ENCODE data around the gene NEUROD2.

NEUROD2 gene

GRCh38 chr17:39580082-39580468 is 27.6 kb downstream of the NEUROD2 start:
- DNase-seq (ENCODE audit: low read depth) = no peak
- H3K4me3 ChIP-seq (ENCODE audit: low read depth, low read length) = no peak overlapping the region
- TF ChIP-seq POLR2A (IDR thresholded peaks at IDR 0.05; ENCODE audit: extremely low read depth, insufficient read length) (no peak), MYC (IDR thresholded peaks at IDR 0.05; ENCODE audit: low read depth, low read length) (no peak), CTCF (IDR thresholded peaks at IDR 0.05; ENCODE audit: low read depth, low read length) (no peak)
- TF ChIP-seq, protein P1, sequence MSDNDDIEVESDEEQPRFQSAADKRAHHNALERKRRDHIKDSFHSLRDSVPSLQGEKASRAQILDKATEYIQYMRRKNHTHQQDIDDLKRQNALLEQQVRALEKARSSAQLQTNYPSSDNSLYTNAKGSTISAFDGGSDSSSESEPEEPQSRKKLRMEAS (IDR thresholded peaks at IDR 0.05; ENCODE audit: low read depth, low read length) = no peak

DNA sequence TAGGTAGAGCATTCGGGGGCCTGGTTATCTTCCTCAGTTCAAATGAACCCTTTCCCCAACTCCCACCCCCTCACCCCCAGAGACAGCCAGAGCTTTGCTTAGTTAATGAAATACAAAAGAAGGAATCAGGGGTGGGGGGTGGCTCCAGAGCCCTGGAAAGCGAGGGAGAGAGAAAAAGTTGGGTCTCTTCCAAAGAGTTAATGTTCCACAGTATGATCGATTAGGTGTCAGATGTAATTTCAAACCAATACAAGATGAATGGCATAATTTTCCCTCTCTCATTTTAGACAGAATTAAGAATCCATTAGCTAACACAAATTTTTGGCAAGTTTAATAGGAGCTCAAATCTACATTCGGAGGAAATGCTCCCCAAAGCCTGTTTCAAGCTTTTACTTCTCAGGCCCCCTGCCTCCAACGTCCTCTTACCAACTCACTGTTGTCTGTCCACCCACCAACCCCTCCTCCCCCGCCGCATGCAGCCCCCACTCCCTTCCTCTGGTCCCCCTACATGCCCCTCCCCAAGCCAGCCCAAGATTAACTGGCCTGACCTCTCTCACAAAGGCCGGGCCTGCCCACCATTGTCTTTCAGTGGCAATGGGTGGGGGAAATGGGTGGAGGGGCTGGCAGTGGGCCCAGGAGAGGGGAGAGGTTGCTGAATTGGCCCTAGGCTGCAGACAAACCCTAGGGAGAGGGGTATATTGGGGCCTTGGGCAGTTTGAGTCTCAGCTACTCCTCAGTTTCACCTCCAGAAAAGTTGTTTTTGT is 28.2 kb downstream of the NEUROD2 start:
- H3K4me3 ChIP-seq (ENCODE audit: low read depth, low read length) = no peak overlapping the region
- no peak for DNase-seq (ENCODE audit: low read depth)
- TF ChIP-seq CTCF (IDR thresholded peaks at IDR 0.05; ENCODE audit: low read depth, low read length) = no peak
- TF ChIP-seq POLR2A (IDR thresholded peaks at IDR 0.05; ENCODE audit: extremely low read depth, insufficient read length) = no peak
- TF ChIP-seq, protein P1 (IDR thresholded peaks at IDR 0.05; ENCODE audit: low read depth, low read length) = no peak

DNA sequence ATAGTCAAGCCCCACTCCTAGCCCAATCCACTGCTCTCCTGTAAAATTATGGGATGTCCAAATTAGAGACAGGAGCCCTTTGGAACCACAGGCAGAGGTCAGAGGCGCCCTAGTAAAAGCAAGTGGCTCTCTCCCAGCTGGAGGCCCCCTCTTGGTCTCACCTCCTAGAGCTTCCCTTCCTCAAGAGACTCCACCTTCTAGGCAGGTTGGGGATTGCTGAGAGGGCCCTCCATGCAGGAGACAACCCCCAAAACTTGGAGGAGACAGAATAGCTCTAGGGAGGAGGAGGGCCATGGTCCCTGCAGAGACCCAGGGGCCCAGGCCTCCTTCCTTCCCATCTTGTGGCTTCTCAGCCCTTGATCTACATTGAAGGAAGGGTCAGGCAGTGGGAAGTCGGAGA is 29.4 kb downstream of the NEUROD2 start:
- no peak overlapping the region for H3K4me3 ChIP-seq (ENCODE audit: low read depth, low read length)
- DNase-seq (ENCODE audit: low read depth) = no peak
- TF ChIP-seq, protein P1 (IDR thresholded peaks at IDR 0.05; ENCODE audit: low read depth, low read length) = no peak
- TF ChIP-seq MYC (IDR thresholded peaks at IDR 0.05; ENCODE audit: low read depth, low read length) (no peak), POLR2A (IDR thresholded peaks at IDR 0.05; ENCODE audit: extremely low read depth, insufficient read length) (no peak), CTCF (IDR thresholded peaks at IDR 0.05; ENCODE audit: low read depth, low read length) (no peak)

- TF ChIP-seq MYC (IDR thresholded peaks at IDR 0.05; ENCODE audit: low read depth, low read length) (no peak), CTCF (IDR thresholded peaks at IDR 0.05; ENCODE audit: low read depth, low read length) (peak; percentile 68), POLR2A (IDR thresholded peaks at IDR 0.05; ENCODE audit: extremely low read depth, insufficient read length) (no peak)
- TF ChIP-seq, protein P1 (IDR thresholded peaks at IDR 0.05; ENCODE audit: low read depth, low read length) = no peak
- H3K4me3 ChIP-seq (ENCODE audit: low read depth, low read length) = no peak overlapping the region
- DNase-seq (ENCODE audit: low read depth) = peak; percentile 57
Observed at GRCh38 chr17:39576187-39576586, 31.5 kb downstream of the NEUROD2 start.

DNA sequence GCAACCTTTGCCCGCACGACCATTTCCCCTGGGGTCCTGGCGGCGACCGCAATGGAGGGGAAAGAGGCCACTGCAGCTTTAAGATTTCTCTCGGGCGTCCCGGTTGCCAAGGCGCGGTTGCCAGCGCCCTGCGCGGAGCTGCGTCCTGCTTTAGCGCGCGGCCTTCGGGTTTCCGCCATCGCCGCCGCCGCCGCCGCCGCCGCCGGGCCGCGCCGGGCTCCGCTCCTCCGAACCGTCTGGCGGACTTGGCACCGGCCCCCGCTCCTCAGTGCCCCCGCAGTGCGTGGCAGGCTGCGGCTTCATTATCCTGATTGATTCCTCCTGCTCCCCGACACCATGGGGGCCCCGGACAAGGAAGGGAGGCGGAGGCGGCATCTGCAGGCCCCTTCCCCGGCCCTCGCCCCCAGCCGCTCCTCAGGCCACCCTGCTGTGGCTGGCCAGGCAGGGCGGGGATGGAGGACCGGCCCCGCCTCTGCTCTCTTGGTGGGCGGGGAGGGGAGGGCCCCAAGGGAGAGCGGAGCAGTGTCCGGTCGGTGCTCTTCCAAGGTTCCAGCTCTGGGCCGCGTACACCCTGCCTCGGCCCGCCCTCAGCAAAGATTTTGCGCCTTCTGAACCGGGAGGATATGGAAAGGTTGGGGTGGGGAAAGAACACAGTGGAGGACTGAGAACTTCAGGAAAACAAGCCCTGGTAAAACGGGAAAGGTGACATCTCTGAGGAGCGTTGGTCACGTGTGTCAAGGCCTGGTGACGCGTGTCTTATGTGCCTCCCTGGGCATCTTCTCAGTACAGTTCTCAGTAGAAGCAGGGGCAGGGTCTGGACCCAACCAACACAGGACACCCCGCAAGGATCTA is 34.0 kb downstream of the NEUROD2 start:
- TF ChIP-seq CTCF (IDR thresholded peaks at IDR 0.05; ENCODE audit: low read depth, low read length) (no peak), POLR2A (IDR thresholded peaks at IDR 0.05; ENCODE audit: extremely low read depth, insufficient read length) (no peak), MYC (IDR thresholded peaks at IDR 0.05; ENCODE audit: low read depth, low read length) (no peak)
- TF ChIP-seq, protein P1 (IDR thresholded peaks at IDR 0.05; ENCODE audit: low read depth, low read length) = no peak
- no peak overlapping the region for H3K4me3 ChIP-seq (ENCODE audit: low read depth, low read length)

More for the DNA sequence above, 34.0 kb downstream of the NEUROD2 start:
- peak; percentile 35 for DNase-seq (ENCODE audit: low read depth)

All from NB4 (cell line).